ENCODE results near the gene CEP70.

DNA sequence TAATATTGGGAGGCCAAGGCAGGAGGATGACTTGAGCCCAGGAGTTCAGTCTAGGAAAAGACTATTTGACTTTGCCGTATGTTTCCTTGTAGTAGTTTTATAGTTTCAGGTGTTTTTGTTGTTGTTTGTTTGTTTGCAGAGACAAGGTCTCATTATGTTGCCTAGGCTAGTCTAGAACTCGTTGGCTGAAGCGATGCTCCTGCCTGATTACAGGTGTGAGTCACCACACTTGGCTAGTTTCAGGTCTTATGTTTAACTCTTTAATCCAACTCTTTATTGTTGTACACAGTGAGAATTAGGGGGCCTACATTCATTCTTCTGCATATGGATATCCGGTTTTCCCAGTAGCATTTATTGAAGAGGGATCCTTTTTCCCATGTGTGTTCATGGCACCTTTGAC lies 46.5 kb upstream of the CEP70 start:
- TF ChIP-seq, protein P1, sequence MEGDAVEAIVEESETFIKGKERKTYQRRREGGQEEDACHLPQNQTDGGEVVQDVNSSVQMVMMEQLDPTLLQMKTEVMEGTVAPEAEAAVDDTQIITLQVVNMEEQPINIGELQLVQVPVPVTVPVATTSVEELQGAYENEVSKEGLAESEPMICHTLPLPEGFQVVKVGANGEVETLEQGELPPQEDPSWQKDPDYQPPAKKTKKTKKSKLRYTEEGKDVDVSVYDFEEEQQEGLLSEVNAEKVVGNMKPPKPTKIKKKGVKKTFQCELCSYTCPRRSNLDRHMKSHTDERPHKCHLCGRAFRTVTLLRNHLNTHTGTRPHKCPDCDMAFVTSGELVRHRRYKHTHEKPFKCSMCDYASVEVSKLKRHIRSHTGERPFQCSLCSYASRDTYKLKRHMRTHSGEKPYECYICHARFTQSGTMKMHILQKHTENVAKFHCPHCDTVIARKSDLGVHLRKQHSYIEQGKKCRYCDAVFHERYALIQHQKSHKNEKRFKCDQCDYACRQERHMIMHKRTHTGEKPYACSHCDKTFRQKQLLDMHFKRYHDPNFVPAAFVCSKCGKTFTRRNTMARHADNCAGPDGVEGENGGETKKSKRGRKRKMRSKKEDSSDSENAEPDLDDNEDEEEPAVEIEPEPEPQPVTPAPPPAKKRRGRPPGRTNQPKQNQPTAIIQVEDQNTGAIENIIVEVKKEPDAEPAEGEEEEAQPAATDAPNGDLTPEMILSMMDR (IDR thresholded peaks at IDR 0.05): no peak
- no peak for TF ChIP-seq POLR2A (IDR thresholded peaks at IDR 0.05)
